Adrenal gland (tissue), 12 donors: ENCODE results near the gene GKN2. TPM values are rescaled to one million over a fixed set of nuclear protein-coding genes. Genes with fewer than 3 reads are reported as not detected.
"Not testable (repeated sequence)": the region's sequence is repeated elsewhere in the genome, so short reads cannot be mapped to it uniquely, and the experiment has no call there.

Experiments
- DNase-seq, 7 donors: peaks; one replicate each; pipeline ENCODE4 v3.0.0-alpha.2; 2019 to 2020
- H3K27ac ChIP-seq, 5 donors: fragments of 200-600 bp; sonication (generic) in 4 of 5; 1 replicate in 3 of 5; 2 replicates in 2 of 5; pipeline versions ENCODE4 v1.5.1 to v1.8.0; 2016 to 2020; ENCODE audit warnings: mild to moderate bottlenecking in 1 of 5
- H3K27me3 ChIP-seq: fragments of 200-600 bp; 2 replicates; pipeline ENCODE4 v1.8.0; 2021
- H3K36me3 ChIP-seq, 2 donors: fragments of 200-600 bp; replicated peaks in 1 of 2; 1 replicate in 1 of 2; 2 replicates in 1 of 2; pipeline versions ENCODE4 v1.5.1 to v1.8.0; 2018 to 2022
- H3K4me1 ChIP-seq, 2 donors: fragments of 200-600 bp; replicated peaks in 1 of 2; 1 replicate in 1 of 2; 2 replicates in 1 of 2; pipeline versions ENCODE4 v1.5.1 to v1.8.0; 2018 to 2021
- H3K4me3 ChIP-seq, 4 donors: fragments of 200-600 bp; sonication (generic) in 3 of 4; one replicate each; pipeline ENCODE4 v1.5.1; 2016 to 2018
- H3K9me3 ChIP-seq, 3 donors: fragments of 200-600 bp; sonication (generic) in 1 of 3; replicated peaks in 1 of 3; 1 replicate in 2 of 3; 2 replicates in 1 of 3; pipeline versions ENCODE4 v1.5.1 to v1.8.0; 2016 to 2021
- CTCF ChIP-seq, 6 experiments: fragments of 450-650 bp in 4 of 6; fragments of 200-600 bp in 2 of 6; sonication (generic) in 1 of 6; IDR thresholded peaks; 1 replicate in 5 of 6; 2 replicates in 1 of 6; pipeline versions ENCODE4 v1.5.1 to v1.8.0; 2016 to 2021; ENCODE audit warnings: antibody characterized with exemption in 6 of 6, mild to moderate bottlenecking in 2 of 6, moderate library complexity in 1 of 6
- WGBS, 4 donors: extraction: QIAGEN DNeasy Blood & Tissue Kit in 2 of 4; methylation state at CpG; one replicate each; pipeline versions ENCODE4 v1.1.5 to v1.1.7; 2013 to 2017; 5-methylcytosine and 5-hydroxymethylcytosine counted together
- intact Hi-C, 2 donors: fragments of 100-400 bp; cut with DNase I; formaldehyde crosslinking; loops; one replicate each; pipeline versions ENCODE4 v1.14.1 to v1.15.0; 2022 to 2023
- polyA plus RNA-seq, 3 donors: library from polyadenylated mRNA; stranded (reverse); fragments of 200-250 nt in 2 of 3; fragments of 350-450 nt in 1 of 3; fragmentation: Illumina TruSeq in 1 of 3; extraction: RNeasy Lipid Tissue Mini Kit (QIAGEN cat#74804) in 1 of 3; gene quantifications; one replicate each; pipeline ENCODE4 v1.2.3, GENCODE V29; 2013 to 2014
- total RNA-seq, 9 donors: library from RNA; depleted of rRNA in 4 of 9; stranded (reverse); fragments of >200 nt in 4 of 9; fragments of 120-200 nt in 1 of 9; fragmentation: NEBNext Ultra II Directional in 1 of 9; extraction: Animal tissue kit (Norgen Biotek cat#: 25700) in 1 of 9; gene quantifications; one replicate each; pipeline versions ENCODE4 v1.1.0 to v1.2.4, GENCODE V29; 2013 to 2023
- donor health status: healthy with polysubstance abuse.
- donor health status: Bipolar disorder and iron deficiency.
- donor health status: DM: yes; HTN: yes; CAD: no.
- donor health status: DM: no; HTN: no; CAD: no.
- donor health status: DM: no; HTN: no; CAD: no.
- donor health status: DM: yes; HTN: yes; CAD: no.

The GKN2 gene
- total and polyA plus RNA-seq, 12 donors, result 0.27 to 0.31 TPM; not detected in 10

- intact Hi-C loops, result no loop called here
- WGBS, 4 donors, result 77 to 87% (median 80%) methylated on average over 3 to 5 of the region's 5 CpGs
- Histone ChIP-seq H3K36me3 (no peaks in the 10 kb centered on the region), H3K27ac (no peak overlapping the region), H3K4me1 (no peaks in the 10 kb centered on the region), H3K27me3 (peaks cover 4% of the 10 kb centered on the region), H3K9me3 (peaks cover 0 to 6% (median 6%) of the 10 kb centered on the region in 3 donors), H3K4me3 (no peak overlapping the region)
- TF ChIP-seq CTCF (IDR thresholded peaks at IDR 0.05), result no peak
- DNase-seq, result no peak
These were observed 52.0 kb downstream of the GKN2 start for GRCh38 chr2:68900496-68901198.

- DNase-seq, intact Hi-C loops, H3K4me1 ChIP-seq, H3K27ac ChIP-seq, H3K36me3 ChIP-seq, H3K27me3 ChIP-seq, H3K9me3 ChIP-seq, H3K4me3 ChIP-seq: not testable (repeated sequence)
- WGBS, 4 donors, result 91 to 98% (median 97%) methylated on average over 6 of the region's 6 CpGs
These were observed 56.7 kb downstream of the GKN2 start for GRCh38 chr2:68895981-68896380.

Other genes starting within 250 kb of the GKN2 start
- gene ARHGAP25, start 218.1 kb downstream of the GKN2 start, total RNA-seq, result 10 to 100 TPM in 5 of 9 donors, 1 to 10 TPM in 4; 5.5 to 17.6 (median 11.1) TPM
- 10 to 100 TPM in 2 of 3 donors, 1 to 10 TPM in 1; 8.5 to 15.4 (median 10.1) TPM for gene ARHGAP25, start 218.1 kb downstream of the GKN2 start, polyA plus RNA-seq
- gene BMP10, start 81.5 kb downstream of the GKN2 start, total RNA-seq, result not detected
- not detected for gene BMP10, start 81.5 kb downstream of the GKN2 start, polyA plus RNA-seq
- 1 to 10 TPM in 3 of 9 donors, under 1 TPM in 3, not detected in 3; 0.31 to 2.8 (median 1.2) TPM for gene GKN1, start 21.7 kb upstream of the GKN2 start, total RNA-seq
- 1 to 10 TPM in 2 of 3 donors, under 1 TPM in 1; 0.68 to 2.9 (median 1.7) TPM for gene GKN1, start 21.7 kb upstream of the GKN2 start, polyA plus RNA-seq
- gene ANTXR1, start 60.3 kb upstream of the GKN2 start, total RNA-seq, result 100 to 1,000 TPM in 6 of 9 donors, 10 to 100 TPM in 3; 30.7 to 386 (median 127) TPM
- gene ANTXR1, start 60.3 kb upstream of the GKN2 start, polyA plus RNA-seq, result 100 to 1,000 TPM in 1 of 3 donors, 10 to 100 TPM in 2; 19.0 to 279 (median 33.7) TPM